CD4-positive, alpha-beta T cell (primary cell): ENCODE data around the gene USP14. TPM values are rescaled to one million over a fixed set of nuclear protein-coding genes. Genes with fewer than 3 reads are reported as not detected.

Experiments
- ATAC-seq: fragments of 200-7000 bp; cut with Tn5 transposase; one replicate; pipeline ENCODE4 v1.10.0; 2022; ENCODE audit warnings: mild to moderate bottlenecking; ENCODE audit not compliant: poor library complexity
- CTCF ChIA-PET: fragments of 350-600 bp; sonication (Branson Sonifier 250); formaldehyde crosslinking; loops from one replicate; lab custom pipeline; 2021; ENCODE audit warnings: antibody characterized with exemption, inconsistent platforms; lab: Charles Lee
- POLR2A ChIA-PET: fragments of 350-600 bp; sonication (Branson Sonifier 250); formaldehyde crosslinking; loops from one replicate; lab custom pipeline; 2021; ENCODE audit warnings: antibody characterized with exemption, inconsistent platforms; lab: Charles Lee
- DNase-seq, 14 experiments: peaks; one replicate each; pipeline ENCODE4 v3.0.0-alpha.2; 2013 to 2020; ENCODE audit warnings: mixed read lengths in 2 of 14
- H3K27ac ChIP-seq, 2 donors: one replicate each; pipeline versions ENCODE4 v1.5.1 to v1.7.0; 2013; ENCODE audit warnings: low read length in 2 of 2, low read depth in 1 of 2, mild to moderate bottlenecking in 1 of 2
- H3K27me3 ChIP-seq, 2 experiments: 1 replicate in 1 of 2; 2 replicates in 1 of 2; pipeline versions ENCODE4 v1.6.1 to v1.7.0; 2013; ENCODE audit warnings: low read length in 2 of 2, control low read depth in 1 of 2, mild to moderate bottlenecking in 1 of 2, moderate library complexity in 1 of 2; ENCODE audit not compliant: insufficient read depth in 2 of 2, control insufficient read depth in 1 of 2
- H3K36me3 ChIP-seq: one replicate; pipeline ENCODE4 v1.6.1; 2013; ENCODE audit warnings: low read length, control low read depth; ENCODE audit not compliant: insufficient read depth
- H3K4me1 ChIP-seq: one replicate; pipeline ENCODE4 v1.6.1; 2013; ENCODE audit warnings: low read length, control low read depth; ENCODE audit not compliant: insufficient read depth
- H3K4me3 ChIP-seq: one replicate; pipeline ENCODE4 v1.5.1; 2013; ENCODE audit warnings: mild to moderate bottlenecking, low read length, moderate library complexity
- H3K9me3 ChIP-seq, 2 experiments: 1 replicate in 1 of 2; 2 replicates in 1 of 2; pipeline versions ENCODE4 v1.6.1 to v1.7.0; 2013; ENCODE audit warnings: low read length in 2 of 2, mild to moderate bottlenecking in 2 of 2, control low read depth in 1 of 2, moderate library complexity in 1 of 2; ENCODE audit not compliant: control insufficient read depth in 1 of 2, insufficient read depth in 1 of 2
- H3K27ac Mint-ChIP-seq: one replicate; pipeline ENCODE4 v1.8.0; 2020; ENCODE audit warnings: mixed read lengths
- H3K27me3 Mint-ChIP-seq: one replicate; pipeline ENCODE4 v1.8.0; 2021; ENCODE audit warnings: mixed read lengths
- H3K36me3 Mint-ChIP-seq: one replicate; pipeline ENCODE4 v1.8.0; 2021; ENCODE audit warnings: low read depth, mixed read lengths
- H3K4me1 Mint-ChIP-seq: one replicate; pipeline ENCODE4 v1.8.0; 2021; ENCODE audit warnings: low read depth, mixed read lengths
- H3K4me3 Mint-ChIP-seq: one replicate; pipeline ENCODE4 v1.8.0; 2020; ENCODE audit warnings: mild to moderate bottlenecking, mixed read lengths
- H3K9me3 Mint-ChIP-seq: one replicate; pipeline ENCODE4 v1.8.0; 2020; ENCODE audit warnings: mixed read lengths
- intact Hi-C, 2 experiments: fragments of 100-400 bp; cut with DNase I in 1 of 2; cut with micrococcal nuclease in 1 of 2; formaldehyde crosslinking; loops; one replicate each; pipeline versions ENCODE4 v1.15.1 to v1.9.0; 2023 to 2025; cut with DNase I, micrococcal nuclease
- total RNA-seq, 174 experiments: library from RNA in 2 of 174; stranded (reverse) in 2 of 174; gene quantifications; one replicate each; pipeline ENCODE4 v1.2.3 and lab custom pipeline; 2021 to 2026
- TF ChIP-seq, protein P1 (sequence below): fragments of 200-600 bp; IDR thresholded peaks from one replicate; pipeline ENCODE4 v1.8.0; 2022; ENCODE audit warnings: antibody characterized with exemption, mild to moderate bottlenecking

The USP14 gene
- total RNA-seq, 2 experiments from 2014 or later: 51.3 to 56.2 TPM

DNA sequence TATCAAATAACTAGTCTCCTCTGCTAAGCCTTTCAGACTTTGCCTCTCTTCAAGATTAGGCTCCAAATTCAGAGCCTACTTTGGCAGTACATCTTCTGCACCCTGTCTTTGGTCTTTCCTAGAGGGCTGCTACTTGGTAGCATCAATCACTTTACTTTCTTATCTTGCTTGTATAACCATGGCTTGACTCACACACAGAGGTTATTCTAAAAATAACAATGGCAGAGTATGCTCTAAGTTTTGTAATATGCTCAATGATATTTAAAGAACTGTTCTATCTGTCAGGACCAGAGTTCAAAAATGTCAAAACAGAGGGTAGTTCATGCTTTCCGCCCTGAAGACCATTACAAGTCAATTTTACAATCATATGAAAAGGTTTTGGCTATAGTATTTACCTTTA is 81.8 kb downstream of the USP14 start:
- no peak overlapping the region for H3K27ac ChIP-seq
- intact Hi-C loops: no loop called here
- H3K9me3 ChIP-seq: no peaks in the 10 kb centered on the region
- H3K27me3 ChIP-seq: no peaks in the 10 kb centered on the region
- Mint-ChIP-seq H3K9me3 (no peaks in the 10 kb centered on the region), H3K4me1 (peaks cover 10% of the 10 kb centered on the region), H3K27ac (no peak overlapping the region), H3K36me3 (peaks cover 62% of the 10 kb centered on the region), H3K27me3 (no peaks in the 10 kb centered on the region), H3K4me3 (no peak overlapping the region)
- ChIA-PET POLR2A (no interaction called here), CTCF (no interaction called here)
- ATAC-seq (no peak), DNase-seq (no peak)
- peaks cover 29% of the 10 kb centered on the region for H3K36me3 ChIP-seq
- H3K4me1 ChIP-seq: no peaks in the 10 kb centered on the region
- H3K4me3 ChIP-seq: no peak overlapping the region
- TF ChIP-seq, protein P1, sequence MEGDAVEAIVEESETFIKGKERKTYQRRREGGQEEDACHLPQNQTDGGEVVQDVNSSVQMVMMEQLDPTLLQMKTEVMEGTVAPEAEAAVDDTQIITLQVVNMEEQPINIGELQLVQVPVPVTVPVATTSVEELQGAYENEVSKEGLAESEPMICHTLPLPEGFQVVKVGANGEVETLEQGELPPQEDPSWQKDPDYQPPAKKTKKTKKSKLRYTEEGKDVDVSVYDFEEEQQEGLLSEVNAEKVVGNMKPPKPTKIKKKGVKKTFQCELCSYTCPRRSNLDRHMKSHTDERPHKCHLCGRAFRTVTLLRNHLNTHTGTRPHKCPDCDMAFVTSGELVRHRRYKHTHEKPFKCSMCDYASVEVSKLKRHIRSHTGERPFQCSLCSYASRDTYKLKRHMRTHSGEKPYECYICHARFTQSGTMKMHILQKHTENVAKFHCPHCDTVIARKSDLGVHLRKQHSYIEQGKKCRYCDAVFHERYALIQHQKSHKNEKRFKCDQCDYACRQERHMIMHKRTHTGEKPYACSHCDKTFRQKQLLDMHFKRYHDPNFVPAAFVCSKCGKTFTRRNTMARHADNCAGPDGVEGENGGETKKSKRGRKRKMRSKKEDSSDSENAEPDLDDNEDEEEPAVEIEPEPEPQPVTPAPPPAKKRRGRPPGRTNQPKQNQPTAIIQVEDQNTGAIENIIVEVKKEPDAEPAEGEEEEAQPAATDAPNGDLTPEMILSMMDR: no peak

GRCh38 chr18:245282-245847 is 87.0 kb downstream of the USP14 start:
- H3K36me3 Mint-ChIP-seq: peaks cover 80% of the 10 kb centered on the region
- CTCF ChIA-PET: no interaction called here

DNA sequence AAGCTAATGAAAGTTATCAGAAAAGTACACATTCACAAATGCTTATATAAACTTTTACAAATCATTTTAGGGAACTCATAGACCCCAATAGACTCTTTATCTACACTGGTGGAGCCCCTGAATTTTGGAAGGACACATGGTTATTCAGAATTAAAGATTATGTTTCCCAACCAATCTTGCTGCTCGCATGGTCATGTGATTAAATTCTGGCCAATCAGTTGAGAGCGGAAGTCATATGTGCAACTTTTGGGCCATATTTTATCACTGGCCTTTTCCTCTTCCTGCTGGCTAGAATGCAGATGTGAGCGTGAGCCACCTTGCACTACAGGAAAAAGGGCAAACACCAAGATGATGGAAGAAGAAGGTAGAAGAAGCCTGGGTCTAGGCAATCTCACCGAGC is 89.7 kb downstream of the USP14 start:
- H3K4me3 Mint-ChIP-seq: no peak overlapping the region
- no peaks in the 10 kb centered on the region for H3K27me3 Mint-ChIP-seq
- H3K27ac ChIP-seq: no peak overlapping the region
- peaks cover 85% of the 10 kb centered on the region for H3K36me3 Mint-ChIP-seq
- no peak overlapping the region for H3K27ac Mint-ChIP-seq
- no peak for DNase-seq
- no peaks in the 10 kb centered on the region for H3K9me3 Mint-ChIP-seq
- no peak for ATAC-seq
- H3K4me1 Mint-ChIP-seq: peaks cover 11% of the 10 kb centered on the region
- ChIA-PET POLR2A (no interaction called here), CTCF (no interaction called here)
- H3K36me3 ChIP-seq: peaks cover 88% of the 10 kb centered on the region
- H3K27me3 ChIP-seq: no peaks in the 10 kb centered on the region
- TF ChIP-seq, protein P1: no peak
- H3K4me1 ChIP-seq: no peaks in the 10 kb centered on the region
- no peaks in the 10 kb centered on the region for H3K9me3 ChIP-seq
- intact Hi-C loops: no loop called here
- H3K4me3 ChIP-seq: no peak overlapping the region

More at GRCh38 chr18:245282-245847, 87.0 kb downstream of the USP14 start:
- H3K36me3 ChIP-seq: peaks cover 71% of the 10 kb centered on the region
- Mint-ChIP-seq H3K4me3 (no peak overlapping the region), H3K4me1 (peaks cover 11% of the 10 kb centered on the region), H3K27me3 (no peaks in the 10 kb centered on the region), H3K27ac (no peak overlapping the region), H3K9me3 (no peaks in the 10 kb centered on the region)
- no peak overlapping the region for H3K27ac ChIP-seq
- no peaks in the 10 kb centered on the region for H3K4me1 ChIP-seq
- H3K4me3 ChIP-seq: no peak overlapping the region
- intact Hi-C loops: no loop called here
- H3K27me3 ChIP-seq: no peaks in the 10 kb centered on the region
- DNase-seq: no peak
- ATAC-seq: no peak
- POLR2A ChIA-PET: interaction anchor here (0.6 to 1.4 kb wide), 2 partner anchors 23 to 222 kb away, joined by 3 to 4 read pairs; partner anchors contain the start of gene THOC1
- no peaks in the 10 kb centered on the region for H3K9me3 ChIP-seq
- TF ChIP-seq, protein P1: no peak
